ENCODE measurements around the gene ENAM. TPM values are rescaled to one million over a fixed set of nuclear protein-coding genes. Genes with fewer than 3 reads are reported as not detected.
A peak's percentile ranks its signal among the peaks of the same experiment; 100 is the strongest.
"Not testable (repeated sequence)": the region's sequence is repeated elsewhere in the genome, so short reads cannot be mapped to it uniquely, and the experiment has no call there.

The ENAM gene
- total RNA-seq, 1 donor from 2014 or later, result 3.5 TPM

DNA sequence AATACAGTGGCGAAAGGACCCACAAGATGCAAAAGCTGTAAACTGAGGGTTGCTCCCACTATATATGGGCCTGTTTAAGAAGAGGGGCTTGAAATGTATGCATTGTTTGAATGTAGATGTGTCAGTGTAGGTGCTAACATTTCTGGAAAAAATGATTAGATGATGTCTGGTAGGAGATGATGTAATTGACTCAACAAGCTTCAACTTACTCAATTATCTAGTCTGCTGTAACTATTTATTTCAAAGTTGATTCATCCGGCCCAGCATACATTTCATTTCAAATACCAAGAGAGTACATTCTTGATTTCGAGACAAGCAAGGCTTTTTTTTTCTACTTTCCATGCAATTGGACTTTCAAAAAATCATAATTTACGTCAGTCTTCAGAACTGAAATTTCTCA, 9.3 kb upstream of the ENAM start:
- DNase-seq (ENCODE audit: missing footprints), result no peak
- intact Hi-C loops (cut with DNase I), result no loop called here
- ATAC-seq, result no peak

DNA sequence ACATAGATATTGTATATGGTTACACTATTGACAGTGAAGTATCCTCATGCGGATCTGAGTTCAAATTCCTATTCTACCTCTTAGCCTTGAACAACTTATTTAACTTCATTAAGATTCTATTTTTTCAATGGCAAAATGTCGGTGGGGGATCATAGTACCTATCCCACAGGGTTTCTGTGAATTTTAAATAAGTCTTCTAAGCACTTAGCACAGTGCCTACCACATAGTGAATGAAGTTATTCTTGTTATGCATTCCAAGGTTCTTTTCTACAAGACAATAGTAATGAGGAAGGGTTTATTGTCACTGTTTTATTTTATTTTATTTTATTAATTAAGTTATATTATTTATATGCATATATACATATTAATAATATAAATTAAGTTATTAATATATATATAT, 8.8 kb upstream of the ENAM start:
- DNase-seq (ENCODE audit: missing footprints) (no peak), ATAC-seq (no peak)
- intact Hi-C loops (cut with DNase I), result no loop called here

DNA sequence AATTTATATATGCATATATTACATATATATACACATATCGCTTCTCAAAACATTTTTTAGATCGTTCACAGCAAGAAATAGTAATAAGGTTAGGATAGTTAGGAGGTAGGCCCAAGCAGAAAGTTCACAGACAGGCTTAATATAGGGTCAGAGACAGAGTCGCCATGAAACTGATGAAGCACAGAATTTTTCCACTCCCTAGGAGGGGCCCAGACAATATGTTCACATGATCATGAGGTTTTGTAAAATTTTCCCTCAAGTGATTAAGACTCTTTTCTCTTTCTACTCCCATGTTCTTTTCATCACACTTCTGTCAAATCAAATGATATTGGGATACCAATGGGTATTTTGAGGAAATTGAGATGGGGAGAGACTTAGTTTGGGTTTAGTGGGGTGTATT, 5.2 kb upstream of the ENAM start:
- DNase-seq (ENCODE audit: missing footprints) (no peak), ATAC-seq (no peak)
- intact Hi-C loops (cut with DNase I), result no loop called here

DNA sequence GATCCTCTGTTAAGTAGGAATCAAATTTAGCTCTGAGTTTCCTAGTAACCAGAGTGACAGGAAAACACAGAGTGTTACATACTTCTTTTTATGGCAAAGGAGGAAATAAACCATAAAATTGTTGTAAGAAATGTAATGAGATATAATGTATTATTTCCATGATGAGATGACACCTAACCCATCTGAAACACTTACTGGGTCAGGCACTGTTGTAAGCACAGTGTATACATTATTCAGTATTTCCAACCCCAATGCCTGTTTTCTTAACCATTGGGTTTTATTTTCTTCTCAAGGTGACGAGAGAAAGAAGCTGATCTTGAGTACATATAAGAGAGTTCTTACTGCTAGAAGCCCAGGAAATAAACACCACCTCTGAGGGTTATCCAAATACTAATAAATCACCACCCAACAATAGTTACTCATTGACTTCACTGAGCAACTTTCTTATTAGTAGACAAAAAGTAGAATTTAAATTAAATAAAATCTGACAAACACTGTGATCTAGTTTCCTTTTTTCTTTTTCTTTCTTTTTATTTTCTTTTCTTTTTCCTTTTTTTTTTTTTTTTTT, 4.2 kb upstream of the ENAM start:
- DNase-seq (ENCODE audit: missing footprints) (no peak), ATAC-seq (no peak)
- intact Hi-C loops (cut with DNase I), result no loop called here

DNA sequence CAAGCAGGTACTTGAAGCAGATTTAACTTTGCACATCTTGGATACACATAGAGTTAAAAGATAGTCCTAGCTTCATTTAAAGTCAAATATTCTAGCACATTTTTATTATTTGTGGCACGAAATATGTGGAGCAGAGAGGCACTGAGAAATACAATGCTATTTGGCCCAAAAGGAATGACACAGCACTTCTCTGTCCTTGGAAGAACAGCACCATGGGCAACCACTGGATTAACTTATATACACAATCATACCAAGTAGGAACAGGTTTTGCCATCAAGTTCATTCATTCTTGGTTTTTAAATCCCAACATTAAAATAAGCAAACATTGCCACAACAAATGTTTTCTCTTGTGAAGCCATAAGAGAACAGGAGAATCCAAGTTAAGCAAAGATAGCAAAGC, 924 bp upstream of the ENAM start:
- no peak for ATAC-seq
- intact Hi-C loops (cut with DNase I), result no loop called here
- no peak for DNase-seq (ENCODE audit: missing footprints)

DNA sequence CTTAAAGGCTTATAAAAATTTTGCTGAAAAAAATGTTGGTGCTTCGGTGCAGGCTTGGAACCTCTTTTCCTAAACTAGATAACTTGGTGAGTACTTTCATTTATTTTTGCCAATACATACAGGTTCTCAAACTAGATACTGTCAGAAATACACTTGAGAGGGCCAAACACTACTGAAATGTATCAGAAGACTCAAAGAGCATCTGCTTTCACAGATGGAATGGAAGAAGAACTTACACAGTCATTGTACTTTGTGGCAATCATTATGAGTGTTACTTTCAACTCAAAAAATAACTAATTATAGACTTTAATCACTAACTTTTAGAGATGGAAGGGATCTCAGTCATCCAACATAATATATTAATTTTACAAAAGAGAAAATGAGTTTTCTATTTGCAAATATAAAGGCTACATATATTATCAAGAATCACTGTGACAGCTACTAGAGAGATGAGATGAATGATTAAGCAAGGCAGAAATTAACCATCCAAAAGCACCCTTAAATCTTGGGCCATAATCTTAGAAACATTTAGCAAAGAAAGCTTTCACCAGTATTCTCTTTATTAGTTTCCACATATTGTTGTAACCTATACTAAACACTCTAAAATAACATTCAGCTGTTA, 1.0 kb downstream of the ENAM start:
- intact Hi-C loops (cut with DNase I), result no loop called here
- DNase-seq (ENCODE audit: missing footprints) (no peak), ATAC-seq (no peak)

DNA sequence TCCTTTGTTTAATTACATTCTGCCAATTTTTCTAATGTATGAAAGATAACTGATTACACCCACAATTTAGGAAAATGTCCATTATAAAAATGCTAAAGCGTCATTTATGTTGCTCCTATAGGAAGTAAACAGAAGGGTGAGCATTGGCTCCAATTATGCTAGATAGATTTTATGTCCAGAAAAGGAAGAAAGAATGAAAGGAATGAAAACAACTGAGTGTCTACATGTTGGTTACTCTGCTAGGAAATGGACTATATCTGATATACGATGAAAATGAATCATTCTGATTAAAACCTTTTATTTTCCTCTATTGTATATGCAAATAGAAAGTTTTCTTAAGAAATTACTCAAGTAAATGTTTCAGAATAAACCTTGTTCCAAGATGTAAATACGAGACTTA, 1.6 kb downstream of the ENAM start:
- DNase-seq (ENCODE audit: missing footprints), result no peak
- intact Hi-C loops (cut with DNase I), result no loop called here
- ATAC-seq, result no peak

DNA sequence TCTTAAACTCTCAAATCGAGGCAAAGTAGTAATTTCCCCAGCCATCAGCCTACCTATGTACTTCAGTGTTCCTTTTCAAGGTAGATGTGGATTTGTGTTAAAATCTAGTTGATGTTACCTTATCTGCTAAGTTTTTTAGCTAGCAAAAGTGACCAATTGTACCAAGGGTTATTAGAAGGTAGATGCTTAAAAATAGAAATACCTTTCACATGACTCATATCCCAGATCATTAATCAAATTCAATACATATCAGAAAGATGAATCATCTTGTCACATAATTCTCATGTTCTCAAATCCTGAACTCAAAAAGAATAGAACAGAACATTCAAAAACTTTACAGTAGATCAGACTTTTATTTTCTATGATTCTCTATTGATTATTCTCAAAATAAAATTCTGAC, 3.5 kb downstream of the ENAM start:
- DNase-seq (ENCODE audit: missing footprints) (no peak), ATAC-seq (no peak)
- intact Hi-C loops (cut with DNase I), result no loop called here

DNA sequence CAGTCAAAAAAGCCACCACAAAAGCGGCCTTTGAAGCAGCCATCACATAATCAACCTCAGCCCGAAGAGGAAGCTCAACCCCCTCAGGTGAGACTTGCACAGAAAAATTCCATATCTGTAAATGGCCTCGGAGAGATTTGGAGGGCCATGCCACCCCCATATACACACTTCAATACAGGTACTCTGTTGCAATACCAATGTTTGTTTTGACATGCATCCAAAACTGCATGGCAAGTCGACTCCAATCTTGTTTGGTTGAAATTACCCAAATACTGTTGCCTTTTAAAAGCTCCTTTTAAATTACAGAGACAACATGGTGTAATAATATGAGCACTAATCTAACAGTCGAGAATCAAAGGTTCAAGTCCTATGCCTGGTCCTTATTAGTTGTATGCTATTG, 5.9 kb downstream of the ENAM start:
- intact Hi-C loops (cut with DNase I), result no loop called here
- DNase-seq (ENCODE audit: missing footprints) (no peak), ATAC-seq (no peak)

DNA sequence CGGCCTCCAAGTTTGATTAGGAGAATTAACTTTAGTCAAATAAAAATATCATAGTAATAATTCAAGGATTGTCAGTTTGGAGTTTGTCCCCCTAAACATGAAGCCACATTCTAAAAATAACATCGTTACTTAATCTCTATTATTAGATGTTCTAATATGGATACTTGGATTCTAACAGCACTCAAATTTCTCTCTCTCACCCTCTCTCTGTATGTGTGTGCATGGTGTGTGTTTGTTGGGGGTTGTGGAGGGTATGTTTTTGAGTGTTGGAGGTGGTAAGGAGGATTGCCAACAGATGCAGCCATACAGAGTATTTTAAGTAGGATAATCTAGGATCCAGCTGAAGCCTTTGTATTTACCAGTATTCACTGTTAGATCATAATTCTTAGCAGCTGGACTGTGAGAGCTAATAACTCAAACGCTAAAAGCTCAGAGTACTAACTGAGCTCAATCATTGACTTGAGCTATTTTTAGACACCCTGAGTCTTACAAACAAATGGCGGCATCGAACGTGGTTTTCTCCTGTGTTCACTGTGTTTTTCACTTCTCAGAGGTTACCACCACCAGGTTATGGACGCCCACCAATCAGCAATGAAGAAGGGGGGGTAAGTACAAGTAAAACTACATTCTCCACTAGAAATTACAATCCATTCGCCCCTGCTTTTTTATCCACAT, 8.8 kb downstream of the ENAM start:
- DNase-seq (ENCODE audit: missing footprints), result no peak
- peak; percentile 42 for ATAC-seq
- intact Hi-C loops (cut with DNase I), result no loop called here

DNA sequence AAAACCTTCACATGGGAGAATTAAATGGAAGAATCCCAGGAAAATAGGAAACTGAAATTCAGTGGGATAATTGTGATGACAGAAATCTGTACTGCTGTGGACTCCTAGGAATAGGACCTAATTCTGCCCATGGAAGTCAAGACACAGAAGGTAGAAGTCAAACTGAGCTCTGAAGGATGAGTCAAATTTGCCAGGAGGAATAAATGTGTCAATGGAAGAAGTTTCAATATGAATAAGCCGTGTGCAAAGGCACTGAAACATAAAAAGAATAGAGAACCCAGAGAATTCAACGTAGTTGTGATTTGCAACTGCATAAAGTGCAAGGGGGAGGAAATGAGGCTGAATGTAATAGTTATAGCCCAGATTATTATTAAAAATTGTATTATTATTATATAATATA, 11.6 kb downstream of the ENAM start:
- no peak for ATAC-seq
- intact Hi-C loops (cut with DNase I), result no loop called here
- DNase-seq (ENCODE audit: missing footprints), result no peak

DNA sequence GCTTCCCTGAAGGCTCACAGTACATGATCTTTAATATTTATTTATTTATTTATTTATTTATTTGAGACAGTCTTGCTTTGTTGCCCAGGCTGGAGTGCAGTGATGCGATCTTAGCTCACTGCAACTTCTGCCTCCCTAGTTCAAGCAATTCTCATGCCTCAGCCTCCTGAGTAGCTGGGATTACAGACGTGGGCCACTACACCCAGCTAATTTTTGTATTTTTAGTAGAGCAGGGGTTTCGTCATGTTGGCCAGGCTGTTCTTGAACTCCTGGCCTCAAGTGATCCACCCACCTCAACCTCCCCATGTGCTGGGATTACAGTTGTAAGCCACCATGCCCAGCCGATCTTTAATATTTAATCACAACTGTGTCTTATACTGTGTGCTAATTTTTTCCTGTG, 22.2 kb downstream of the ENAM start:
- ATAC-seq, result not testable (repeated sequence)
- intact Hi-C loops (cut with DNase I), result loop anchor here (5.0 to 10.0 kb wide), 2 partner anchors 357 to 1064 kb away; no protein-coding TSS in a partner anchor

DNA sequence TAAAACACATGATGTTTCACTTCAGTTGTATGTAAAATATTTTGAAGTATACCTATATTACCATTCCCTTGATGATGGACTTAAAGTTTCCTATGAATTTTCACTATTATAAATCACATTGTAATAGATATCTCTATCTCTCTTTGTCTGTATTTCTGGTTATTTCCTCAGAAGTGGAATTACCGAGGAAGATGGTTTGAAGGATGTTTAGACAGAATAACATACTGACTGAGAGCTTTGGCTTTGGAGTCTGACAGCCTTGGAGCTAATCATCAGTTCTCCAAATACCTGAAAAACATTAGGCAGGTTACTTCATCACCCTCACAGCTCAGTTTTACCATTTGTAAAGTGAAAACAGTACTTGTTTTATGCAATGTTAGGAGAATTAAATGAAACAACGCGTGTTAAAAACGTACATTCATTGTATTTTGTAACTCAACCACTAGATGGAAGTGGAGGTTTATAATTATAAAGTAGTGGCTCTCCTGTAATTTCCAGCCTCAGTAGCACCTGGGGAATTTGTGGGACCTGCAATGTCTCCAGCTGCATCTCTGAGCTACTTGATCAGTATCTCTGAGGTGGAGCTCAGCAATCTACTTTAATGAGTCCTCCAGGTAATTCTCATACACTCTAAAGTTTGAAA, 23.4 kb downstream of the ENAM start:
- ATAC-seq (peak; percentile 46), DNase-seq (ENCODE audit: missing footprints) (no peak)
- intact Hi-C loops (cut with DNase I), result loop anchor here (5.0 to 10.0 kb wide), 2 partner anchors 355 to 1063 kb away; no protein-coding TSS in a partner anchor

More for the DNA sequence above, 22.2 kb downstream of the ENAM start:
- DNase-seq (ENCODE audit: missing footprints), result not testable (repeated sequence)

DNA sequence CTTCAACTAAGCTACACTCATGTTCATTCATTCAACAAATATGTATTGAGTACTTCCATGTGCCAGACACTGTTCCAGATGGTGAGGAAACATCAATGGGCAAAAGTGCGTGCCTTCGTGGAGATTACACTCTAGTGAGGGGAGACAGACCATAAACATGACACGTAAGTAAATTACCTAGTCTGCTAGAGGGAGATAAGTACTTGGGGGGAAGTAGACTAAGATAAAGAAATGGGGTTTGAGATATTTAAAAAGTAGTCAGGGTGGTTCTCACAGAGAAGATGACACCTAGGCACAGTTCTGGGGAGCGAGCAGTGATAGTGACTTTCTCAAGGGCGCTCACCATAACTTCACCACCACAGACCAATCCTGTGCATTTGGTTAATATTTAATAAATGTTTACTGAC, 26.1 kb downstream of the ENAM start:
- DNase-seq (ENCODE audit: missing footprints), result no peak
- ATAC-seq, result no peak
- intact Hi-C loops (cut with DNase I), result loop anchor here (5.0 to 10.0 kb wide), 2 partner anchors 353 to 1060 kb away; no protein-coding TSS in a partner anchor

DNA sequence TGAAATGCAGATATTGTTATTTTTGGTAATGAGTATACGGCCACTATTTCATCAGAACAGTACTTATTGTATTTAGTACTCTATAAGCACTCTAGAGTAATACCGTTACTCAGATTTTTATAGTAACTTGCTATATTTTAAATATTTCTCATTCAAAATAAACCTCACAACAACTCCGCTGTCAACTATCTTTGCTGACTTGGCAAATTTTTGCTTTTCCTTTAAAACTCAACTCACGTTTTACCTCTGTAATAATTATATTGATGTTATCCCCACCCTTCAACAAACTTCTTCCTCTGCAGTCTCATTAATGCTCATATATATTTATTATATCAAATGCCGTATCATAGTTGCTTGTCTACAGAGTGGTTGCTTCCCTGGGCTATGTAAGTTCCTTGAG, 28.8 kb downstream of the ENAM start:
- ATAC-seq (no peak), DNase-seq (ENCODE audit: missing footprints) (no peak)
- intact Hi-C loops (cut with DNase I), result loop anchor here (10.0 kb wide), 1 partner anchor 1057 kb away; no protein-coding TSS in a partner anchor

DNA sequence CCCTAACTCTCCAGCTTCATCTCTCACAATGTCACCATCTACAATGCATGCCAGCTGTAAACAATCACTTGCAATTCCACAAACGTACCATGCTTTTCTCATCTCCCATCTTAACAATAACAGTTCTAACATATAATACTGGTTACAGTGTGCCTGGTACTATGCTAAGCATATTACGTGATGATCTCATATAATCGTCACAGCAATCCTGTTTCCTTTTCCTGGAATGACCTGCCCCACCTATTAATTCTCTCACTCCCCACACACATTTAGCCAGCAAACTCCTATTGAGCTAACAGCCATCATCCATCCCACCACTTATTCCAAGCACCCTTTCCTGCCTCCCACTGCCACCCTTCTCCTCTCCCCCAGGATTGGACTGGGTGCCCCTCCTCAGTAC, 29.9 kb downstream of the ENAM start:
- intact Hi-C loops (cut with DNase I), result loop anchor here (10.0 kb wide), 1 partner anchor 1056 kb away; no protein-coding TSS in a partner anchor
- ATAC-seq, result no peak

DNA sequence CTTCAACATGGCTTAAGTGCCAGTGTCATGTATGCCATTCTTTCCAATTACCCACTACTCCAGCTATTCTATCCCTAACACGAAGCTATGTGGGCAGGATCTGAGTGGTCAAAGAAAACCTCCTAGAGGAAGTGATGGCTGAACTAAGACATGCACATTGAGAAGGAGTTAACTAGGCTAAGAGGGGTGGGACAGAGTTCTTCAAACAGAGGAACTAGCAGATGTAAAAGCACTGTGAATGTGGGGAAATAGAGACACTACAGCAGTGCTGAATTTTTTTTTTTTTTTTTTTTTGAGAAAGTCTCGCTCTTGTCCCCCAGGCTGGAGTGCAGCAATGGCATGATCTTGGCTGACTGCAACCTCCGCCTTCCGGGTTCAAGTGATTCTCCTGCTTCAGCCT, 31.6 kb downstream of the ENAM start:
- DNase-seq (ENCODE audit: missing footprints) (no peak), ATAC-seq (no peak)
- intact Hi-C loops (cut with DNase I), result no loop called here

More for the DNA sequence above, 29.9 kb downstream of the ENAM start:
- no peak for DNase-seq (ENCODE audit: missing footprints)

DNA sequence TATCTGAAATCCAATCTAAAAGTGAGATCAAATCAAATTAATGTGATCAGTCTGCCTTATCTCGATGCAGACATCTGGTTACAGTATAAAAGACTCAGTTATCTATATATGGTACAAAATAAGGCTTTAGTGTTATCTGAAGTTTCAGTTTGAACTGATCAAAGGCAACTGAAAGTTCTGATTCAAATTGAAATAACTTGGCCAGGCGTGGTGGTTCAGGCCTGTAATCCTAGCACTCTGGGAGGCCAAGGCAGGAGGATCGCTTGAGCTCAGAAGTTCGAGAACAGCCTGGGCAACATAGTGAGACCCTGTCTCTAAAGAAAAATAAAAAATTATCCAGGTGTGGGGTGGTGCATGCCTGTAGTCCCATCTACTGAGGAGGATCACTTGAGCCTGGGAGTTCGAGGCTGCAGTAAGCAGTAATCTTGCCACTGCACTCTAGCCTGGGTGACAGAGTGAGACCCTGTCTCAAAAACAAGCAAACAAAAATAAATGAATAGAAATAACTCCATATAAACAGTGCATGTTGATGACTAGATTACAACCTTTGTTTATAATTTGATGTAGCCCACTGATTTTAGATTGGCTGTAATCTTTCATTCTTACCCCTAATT, 32.9 kb downstream of the ENAM start:
- ATAC-seq; DNase-seq (ENCODE audit: missing footprints); intact Hi-C loops (cut with DNase I): not testable (repeated sequence)

DNA sequence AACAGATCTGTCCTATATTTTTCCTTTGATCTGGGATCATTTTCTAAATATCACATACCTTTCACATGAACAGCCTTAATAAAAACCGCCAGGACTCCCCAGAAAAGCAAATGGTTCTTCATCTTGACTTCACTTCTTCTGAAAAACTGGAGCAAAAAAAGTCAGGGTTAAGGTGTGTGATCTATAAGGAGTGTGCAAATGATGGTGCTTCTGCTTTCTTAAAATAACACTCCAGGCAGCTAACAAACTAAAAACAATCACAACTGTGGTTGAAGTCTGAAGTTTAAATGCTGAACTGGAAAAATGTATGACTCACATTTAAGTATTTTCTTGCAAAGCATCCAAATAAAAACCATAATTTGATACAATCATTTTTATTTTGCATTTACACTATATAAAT, 37.8 kb downstream of the ENAM start, which contains the start of gene JCHAIN:
Gene JCHAIN, minus strand, starts transcription at position 140 of the 400 bp plus-strand sequence. Its CDS starts 18 bp downstream, at position 122.
- DNase-seq (ENCODE audit: missing footprints) (no peak), ATAC-seq (no peak)
- intact Hi-C loops (cut with DNase I), result no loop called here

All from Right ventricle myocardium inferior (tissue), 1 donor.